Cardiac septum (tissue), 1 donor: ENCODE data around the gene TP53AIP1. TPM values are rescaled to one million over a fixed set of nuclear protein-coding genes. Genes with fewer than 3 reads are reported as not detected.

Experiments
- DNase-seq: peaks from one replicate; pipeline ENCODE4 v3.0.0-alpha.2; 2020; ENCODE audit warnings: low spot score
- intact Hi-C: fragments of 100-400 bp; cut with DNase I; formaldehyde crosslinking; loops from one replicate; pipeline ENCODE4 v1.14.0; 2022
- long read RNA-seq: library from polyadenylated mRNA; unstranded; transcript quantifications from one replicate; pipeline ENCODE4 v2.0.0, GENCODE V29; 2021
- total RNA-seq: library from RNA; stranded (reverse); fragmentation: NEBNext Ultra II Directional; extraction: Animal tissue kit (Norgen Biotek cat#: 25700); gene quantifications from one replicate; pipeline ENCODE4 v1.2.1, GENCODE V29; 2021
- donor health status: DM: no; HTN: no; CAD: no.

The TP53AIP1 gene, protein sequence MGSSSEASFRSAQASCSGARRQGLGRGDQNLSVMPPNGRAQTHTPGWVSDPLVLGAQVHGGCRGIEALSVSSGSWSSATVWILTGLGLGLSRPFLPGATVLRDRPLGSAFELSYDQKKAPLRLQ
- total RNA-seq, result not detected
- long read RNA-seq, result 0 reads

DNA sequence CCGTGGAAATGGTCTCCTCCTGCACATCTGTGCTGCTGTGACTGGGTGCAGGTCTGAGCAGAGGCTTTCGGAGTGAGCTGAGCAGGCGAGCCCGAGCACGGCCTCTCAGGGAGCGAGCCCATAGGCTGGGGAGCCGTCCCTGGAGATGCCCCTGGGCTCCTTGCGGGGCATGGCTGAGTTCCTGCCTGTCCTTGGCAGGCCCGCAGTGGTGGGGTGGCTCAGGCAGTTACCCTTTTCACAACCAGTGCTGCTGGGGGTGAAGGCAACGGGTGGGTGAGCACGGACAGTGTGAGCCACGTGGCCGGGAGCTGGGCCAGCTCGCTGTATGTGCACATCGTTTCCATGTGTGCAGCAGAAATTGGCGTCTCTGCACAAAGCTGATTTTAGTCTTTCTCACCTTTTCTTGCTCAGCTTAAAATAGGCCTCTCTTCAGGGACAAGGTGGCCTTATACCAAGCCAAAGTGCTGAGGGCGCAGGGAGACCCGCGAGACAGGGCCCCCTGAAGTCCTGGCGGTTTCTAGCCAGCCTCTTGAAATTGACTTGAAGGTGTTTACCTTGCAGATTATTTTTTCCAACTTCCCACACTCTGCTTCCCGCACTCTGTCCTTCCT is at the start of gene TP53AIP1:
Gene TP53AIP1 (minus strand): TSS at position 55 of the 611 bp plus-strand sequence. CDS start 5,053 bp downstream, outside the sequence.
- DNase-seq, result no peak
- intact Hi-C loops, result no loop called here

DNA sequence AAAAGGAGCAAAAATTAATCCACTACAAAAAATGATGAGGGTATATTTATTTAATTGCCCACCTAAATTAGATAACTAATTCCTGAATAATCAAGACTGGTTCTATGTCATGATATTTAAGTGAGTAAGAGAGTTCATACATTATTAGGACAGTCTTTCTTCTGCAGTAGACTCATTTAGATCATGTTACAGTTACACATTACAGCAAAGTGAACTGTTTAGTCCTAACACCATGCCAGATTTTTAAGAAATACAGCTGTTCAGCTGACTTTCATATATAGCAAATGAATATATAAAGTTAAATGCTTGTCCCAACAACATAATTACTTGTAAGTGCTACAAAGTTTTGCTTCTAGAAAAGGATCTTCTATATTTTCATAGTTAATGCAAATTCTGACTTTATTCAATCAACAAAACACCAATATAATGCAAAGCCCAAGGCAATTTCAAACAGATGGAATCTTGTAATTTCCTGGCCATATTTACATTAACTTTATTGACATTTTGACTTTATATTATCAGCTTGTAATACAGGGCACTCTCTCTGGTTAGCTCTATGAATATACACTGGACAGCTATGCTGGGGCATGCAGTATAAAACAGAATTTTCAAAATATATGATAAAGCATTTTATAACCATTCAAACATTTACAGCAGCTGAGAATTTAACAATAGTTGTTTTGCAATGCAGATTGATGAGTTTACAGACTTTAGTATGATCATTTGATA is 45.7 kb upstream of the TP53AIP1 start:
- intact Hi-C loops, result no loop called here
- DNase-seq, result no peak

DNA sequence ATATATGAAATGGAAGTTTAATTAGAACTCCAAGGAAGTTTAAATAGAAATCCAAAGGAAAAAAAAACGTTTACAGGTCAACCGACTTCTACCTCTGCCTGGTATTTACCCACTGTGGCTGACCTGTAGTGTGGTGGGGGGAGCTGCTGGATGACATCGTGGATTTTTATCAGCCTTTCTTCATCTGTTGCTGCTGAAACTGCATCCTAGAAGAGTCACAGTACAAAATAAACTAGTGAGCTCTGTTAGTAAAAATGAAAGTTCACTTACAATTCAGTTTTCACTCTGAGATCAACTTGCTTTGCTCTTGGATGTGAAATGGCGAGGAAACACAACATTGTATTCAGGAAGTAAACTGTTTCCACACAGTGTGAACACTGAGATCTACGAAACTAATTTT is 43.2 kb upstream of the TP53AIP1 start:
- intact Hi-C loops, result no loop called here
- no peak for DNase-seq

DNA sequence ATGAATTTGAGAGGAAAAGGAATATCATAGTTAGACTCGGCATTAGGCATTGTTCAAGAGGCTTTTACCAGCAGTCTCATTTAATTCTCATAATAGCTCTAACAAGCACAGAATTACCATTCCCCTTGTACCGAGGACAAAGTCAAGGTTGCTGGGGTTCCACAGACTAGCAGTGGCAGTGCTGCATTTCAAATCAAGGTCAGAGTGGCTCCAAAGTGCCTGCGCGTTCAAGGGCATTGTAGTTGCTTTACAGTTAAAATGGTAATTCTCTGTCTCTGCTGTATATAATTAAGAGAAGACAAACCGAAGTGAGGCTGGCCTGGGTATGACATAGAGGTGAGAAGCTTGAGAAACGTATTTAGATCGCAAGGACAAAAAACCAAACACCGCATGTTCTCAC is 40.4 kb upstream of the TP53AIP1 start:
- intact Hi-C loops, result no loop called here
- DNase-seq, result no peak

DNA sequence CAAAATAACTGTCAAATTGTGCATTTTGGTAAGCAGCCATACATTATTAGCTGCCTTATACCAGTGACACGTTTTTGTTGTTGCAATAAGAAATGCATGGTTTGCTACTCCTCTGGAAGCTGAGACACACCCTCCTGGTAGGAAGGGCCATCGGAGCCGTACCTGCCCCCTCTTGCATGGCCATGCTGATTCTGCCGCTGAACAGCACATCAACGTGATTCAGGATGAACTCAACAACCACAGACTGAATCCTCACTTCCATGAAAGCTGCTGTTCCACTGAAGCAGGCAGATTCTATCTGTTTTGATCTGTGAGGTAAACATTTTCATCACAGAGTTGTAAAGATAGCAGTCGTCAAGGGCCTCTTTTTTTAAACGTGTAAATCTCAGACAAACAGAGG is 38.6 kb upstream of the TP53AIP1 start:
- no peak for DNase-seq
- intact Hi-C loops, result no loop called here

DNA sequence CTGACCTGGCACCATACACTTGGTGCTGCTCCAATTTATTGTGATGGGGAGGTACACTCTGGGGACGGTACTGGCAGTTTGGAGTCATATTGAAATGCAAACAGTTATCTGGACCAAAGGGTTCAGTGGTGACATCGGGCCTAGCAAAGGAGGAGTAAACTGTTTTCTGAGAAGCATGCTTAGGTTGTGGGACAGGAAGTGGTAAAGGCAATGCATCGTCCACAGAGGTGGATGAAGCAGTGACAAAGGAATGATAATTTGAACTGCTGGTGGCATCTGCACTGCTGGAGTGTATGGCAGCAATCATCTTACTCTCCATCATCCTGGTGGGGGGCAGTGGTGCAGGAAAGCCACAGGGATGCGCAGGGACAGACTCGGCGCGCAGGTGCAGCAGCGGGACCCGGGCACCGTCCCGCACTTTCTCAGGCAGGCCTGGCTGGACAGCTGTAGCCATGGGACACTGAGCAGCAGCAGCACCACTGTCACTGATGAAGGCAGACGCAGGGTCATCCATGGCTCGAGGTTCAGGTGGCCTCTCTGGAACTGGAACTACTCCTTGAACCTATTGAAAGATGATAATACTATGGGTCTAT is 28.0 kb upstream of the TP53AIP1 start:
- no peak for DNase-seq
- intact Hi-C loops, result no loop called here

DNA sequence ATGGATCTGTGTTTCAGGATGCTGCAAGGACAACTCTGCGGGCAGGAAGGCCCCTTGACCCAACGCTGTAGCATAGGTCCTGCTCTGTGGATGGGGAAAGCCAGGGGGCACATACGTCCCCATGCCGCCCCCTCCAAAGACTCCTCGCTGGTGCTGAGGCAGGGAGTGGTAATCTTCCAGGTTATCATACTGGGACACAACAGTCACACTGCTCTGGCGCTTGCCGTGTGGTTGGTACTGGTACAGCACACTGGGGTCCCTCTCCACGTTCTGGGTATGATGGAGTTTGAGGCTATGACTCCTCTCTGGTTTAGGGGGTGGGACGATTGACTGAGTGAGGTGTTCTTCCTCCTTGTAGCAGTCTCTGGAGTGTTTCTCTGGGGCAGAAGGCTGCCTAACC is 26.2 kb upstream of the TP53AIP1 start:
- intact Hi-C loops, result no loop called here
- no peak for DNase-seq

DNA sequence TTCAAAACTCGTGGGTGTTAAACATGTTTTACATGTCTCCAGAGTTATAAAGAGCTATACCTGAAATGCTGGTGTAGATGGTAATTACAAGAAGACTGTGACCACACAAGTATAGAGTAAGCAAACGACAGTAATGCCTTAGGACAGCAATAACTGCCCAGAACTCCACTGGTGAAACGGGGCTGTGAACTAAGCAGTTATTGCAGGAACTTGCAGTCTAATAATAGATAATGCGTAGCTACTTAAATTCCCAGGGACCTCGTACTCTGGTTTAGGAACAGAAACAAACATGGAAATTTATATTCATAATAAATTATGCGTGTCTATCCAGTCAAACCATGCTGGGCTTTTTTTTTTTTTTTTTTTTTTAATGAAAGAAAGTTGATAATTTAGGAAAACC is 24.9 kb upstream of the TP53AIP1 start:
- DNase-seq, result no peak
- intact Hi-C loops, result no loop called here

DNA sequence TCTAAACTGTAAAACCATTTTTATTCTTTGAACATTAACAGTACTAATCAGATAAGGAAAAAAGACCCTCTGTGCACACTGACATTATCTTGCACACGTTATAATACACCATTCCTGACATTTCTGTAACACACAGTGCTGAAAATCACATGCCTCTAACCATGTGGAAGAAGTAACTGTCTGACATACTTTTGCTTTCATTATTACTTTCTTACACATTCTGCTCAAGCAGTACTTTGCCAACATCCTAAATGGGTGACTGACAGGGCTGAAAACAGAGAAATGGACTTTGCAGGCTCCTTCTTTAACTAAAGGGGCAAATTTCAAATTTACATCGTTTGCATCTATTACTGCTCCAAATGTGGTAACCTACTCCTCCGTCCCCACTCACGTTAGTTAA is 22.8 kb upstream of the TP53AIP1 start:
- no peak for DNase-seq
- intact Hi-C loops, result no loop called here

DNA sequence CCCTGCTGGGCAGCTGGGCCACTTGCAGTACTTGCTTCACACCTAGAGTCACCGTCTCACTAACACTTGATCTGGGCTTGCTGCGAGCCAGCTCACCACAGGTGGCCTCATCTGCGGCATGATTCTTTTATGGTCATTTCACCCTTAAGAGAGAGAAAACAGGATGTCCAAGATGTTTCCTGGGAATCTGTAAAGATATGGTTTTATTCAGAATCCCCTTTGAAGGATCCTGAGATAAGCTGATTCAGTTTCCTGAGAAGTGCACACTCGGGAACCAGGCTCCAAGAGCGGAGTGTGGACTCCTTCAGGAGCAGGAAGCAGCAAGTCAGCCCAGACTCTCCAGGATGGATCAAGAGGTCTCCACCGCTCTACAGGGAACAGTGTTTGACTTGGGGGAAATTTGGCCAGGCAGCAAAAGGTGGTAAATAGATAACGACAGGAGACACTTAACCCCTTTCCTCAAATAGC is 21.8 kb upstream of the TP53AIP1 start:
- intact Hi-C loops, result no loop called here
- no peak for DNase-seq

DNA sequence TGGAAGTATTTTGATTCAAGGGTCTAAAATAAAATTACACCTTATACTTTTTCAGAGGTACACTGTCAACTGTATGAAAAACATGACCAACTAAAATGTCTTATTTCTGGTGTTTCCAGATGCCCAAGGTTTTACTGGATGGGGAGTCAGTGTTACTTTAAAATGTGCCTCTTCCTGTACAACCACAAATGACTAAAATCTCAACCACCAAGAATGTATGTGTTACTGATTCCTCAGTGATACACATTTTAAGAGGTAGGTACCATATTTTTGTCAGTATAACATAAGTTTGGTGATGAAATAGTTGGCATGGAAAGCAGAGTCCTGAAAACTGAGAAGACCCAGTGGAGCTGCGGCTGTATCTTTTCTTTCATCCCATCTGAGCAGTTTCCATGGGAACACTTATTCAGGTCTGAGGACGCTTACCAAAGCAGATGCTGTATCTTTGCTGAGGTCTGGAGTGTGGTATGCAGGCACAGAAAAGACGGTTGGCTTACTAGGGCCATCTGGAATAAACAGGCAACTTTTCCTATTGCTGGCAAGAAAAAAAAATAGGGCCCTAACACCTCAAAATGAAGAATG is 21.2 kb upstream of the TP53AIP1 start:
- DNase-seq, result no peak
- intact Hi-C loops, result no loop called here

DNA sequence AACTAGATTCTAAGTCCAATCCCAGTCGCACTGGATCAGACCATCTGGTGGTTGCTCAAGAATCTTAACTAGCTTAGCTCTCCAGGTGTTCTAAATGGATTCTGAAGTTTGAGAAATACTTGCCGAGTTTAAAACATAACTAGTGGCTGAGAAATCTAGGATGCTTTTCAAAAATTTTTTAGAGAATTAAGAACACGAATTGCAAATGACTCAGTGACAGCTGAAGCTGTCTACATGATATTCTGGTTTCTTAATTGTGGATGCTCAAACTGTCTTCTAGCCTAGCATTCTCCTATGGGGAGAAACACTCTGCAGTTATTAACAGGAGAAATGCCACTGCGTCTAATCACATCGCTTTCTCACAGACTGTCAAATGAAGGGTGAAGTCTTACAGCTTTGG is 20.2 kb upstream of the TP53AIP1 start:
- intact Hi-C loops, result no loop called here
- no peak for DNase-seq

DNA sequence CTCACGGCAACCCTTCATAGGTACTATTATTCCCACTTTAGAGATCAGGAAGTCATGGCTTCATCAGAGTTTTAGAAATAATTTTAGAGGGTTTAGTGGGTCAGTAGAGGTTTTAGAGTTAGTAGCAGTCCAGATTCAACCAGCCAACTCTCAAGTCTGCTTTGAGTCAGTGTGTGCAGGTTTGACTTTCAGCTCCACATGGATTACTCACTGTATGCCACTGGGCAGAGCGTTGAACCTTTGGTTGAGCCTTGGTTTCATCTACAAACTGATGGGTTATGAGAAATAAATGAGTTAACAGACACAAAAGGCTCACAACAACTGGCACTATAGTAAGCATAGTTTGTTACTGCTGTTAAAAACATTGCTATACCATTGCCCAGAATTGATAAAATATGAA is 19.0 kb upstream of the TP53AIP1 start:
- intact Hi-C loops, result no loop called here
- no peak for DNase-seq

DNA sequence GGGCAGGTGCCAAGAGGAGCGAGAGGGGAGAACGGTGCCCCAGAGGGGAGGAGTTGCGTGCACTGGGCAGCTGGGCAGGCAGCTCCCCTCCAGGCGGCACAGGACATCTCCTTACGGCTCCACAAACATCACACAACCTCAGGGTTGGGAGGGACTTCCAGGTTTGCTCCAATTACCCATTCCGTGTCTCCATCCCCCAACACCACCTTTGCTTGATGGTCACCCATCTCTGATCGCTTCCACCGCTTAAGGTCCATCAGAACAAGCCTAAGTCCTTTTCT is 14.5 kb upstream of the TP53AIP1 start:
- intact Hi-C loops, result no loop called here
- no peak for DNase-seq

DNA sequence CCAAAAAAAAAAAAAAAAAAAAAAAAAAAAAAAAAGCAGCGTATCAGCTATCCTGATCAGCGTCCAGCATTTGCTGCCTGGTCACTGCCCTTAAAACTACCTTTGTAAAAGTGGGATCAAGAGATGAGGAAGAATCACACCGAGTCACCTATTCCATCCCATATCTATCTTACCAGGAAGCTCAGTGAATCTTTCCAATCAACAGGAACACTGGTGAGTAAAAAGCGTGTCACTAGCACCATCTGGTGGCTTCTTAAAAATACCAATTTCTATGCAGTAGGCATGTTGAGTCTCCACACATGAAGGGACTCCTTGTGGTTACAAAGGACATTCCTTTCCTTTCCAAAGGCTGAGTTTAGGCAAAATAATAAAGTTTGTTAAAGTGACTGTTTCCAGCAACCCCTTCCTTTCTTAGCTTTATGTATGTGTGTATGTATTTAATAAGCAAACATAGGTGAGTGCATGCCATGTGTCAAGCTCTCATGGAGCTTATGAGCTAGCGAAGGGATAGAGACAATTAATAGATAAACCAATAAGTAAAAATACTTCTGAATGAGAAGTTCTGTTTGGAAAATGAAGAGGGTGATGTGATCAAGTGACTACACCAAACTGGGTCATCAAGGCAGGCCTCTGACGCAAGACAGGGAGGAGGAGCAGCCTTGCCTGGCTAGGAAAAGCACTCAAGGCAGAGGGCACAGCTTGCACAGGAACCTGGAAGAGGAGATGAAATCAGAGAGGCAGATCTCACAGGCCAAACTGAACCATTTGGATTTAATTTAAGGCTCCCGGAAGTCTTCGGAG is 13.9 kb upstream of the TP53AIP1 start:
- no peak for DNase-seq
- intact Hi-C loops, result loop anchor here (1.0 kb wide), 1 partner anchor 72 kb away; no protein-coding TSS in a partner anchor

DNA sequence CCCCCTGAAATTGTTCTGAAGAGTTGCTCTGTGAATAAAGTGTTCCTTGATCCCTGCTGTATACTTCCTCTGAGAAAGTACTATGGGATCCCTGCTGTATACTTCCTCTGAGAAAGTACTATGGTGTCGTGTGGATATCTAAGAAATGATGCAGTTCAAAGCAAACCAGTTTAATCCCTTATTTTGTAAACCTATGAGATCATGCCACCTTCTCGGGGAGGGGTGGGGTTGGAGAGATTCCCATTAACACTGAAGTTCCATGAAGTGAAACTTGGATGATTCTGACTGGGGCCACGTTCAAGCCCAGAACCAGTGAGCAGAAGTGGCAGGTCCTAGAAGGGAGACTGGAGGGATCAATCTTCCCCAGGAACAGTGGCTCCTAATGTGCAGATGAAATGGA is 13.0 kb upstream of the TP53AIP1 start:
- no peak for DNase-seq
- intact Hi-C loops, result loop anchor here (1.0 kb wide), 1 partner anchor 71 kb away; no protein-coding TSS in a partner anchor

DNA sequence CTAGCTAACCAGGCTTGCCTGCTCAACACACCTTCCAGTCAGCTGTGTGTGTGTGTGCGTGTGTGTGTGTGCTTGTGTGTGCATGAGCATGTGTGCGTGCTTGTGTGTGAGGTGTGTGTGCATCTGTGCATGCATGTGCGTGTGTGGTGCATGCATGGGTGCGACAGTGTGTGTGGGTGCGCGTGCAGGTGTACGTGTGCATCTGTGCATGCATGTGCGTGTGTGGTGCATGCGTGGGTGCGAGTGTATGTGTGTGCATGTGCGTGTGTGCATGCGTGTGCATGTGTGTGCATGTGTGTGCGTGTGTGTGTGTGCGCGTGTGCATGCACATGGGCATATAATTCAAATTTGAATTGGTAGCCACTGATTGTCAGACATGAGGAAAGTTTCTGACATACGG is 10.5 kb upstream of the TP53AIP1 start:
- intact Hi-C loops, result no loop called here
- DNase-seq, result no peak

DNA sequence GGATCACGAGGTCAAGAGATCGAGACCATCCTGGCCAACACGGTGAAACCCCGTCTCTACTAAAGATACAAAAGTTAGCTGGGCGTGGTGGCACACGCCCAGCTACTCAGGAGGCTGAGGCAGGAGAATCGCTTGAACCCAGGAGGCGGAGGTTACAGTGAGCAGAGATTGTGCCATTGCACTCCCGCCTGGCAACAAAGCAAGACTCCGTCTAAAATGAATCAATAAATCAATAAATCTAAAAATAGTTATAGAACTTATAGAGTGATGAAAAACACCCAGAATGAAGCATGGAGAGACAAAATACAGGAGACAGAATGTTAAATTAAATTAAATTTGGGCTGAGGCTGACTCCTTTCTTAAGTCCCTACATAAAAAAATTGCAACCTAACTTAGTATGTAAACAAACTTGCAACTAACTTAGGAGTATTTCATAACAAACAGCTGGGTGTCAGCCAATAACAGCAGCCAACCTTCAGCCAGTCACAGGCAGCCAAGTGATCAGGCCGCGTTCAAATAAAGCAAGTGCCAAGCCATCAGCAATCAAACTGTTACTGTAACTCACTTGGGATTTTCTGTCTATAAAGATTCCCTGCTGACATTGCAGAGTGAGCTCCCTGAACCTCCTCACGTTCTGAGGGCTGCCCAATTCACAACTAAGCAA is 7.3 kb upstream of the TP53AIP1 start:
- no peak for DNase-seq
- intact Hi-C loops, result no loop called here

DNA sequence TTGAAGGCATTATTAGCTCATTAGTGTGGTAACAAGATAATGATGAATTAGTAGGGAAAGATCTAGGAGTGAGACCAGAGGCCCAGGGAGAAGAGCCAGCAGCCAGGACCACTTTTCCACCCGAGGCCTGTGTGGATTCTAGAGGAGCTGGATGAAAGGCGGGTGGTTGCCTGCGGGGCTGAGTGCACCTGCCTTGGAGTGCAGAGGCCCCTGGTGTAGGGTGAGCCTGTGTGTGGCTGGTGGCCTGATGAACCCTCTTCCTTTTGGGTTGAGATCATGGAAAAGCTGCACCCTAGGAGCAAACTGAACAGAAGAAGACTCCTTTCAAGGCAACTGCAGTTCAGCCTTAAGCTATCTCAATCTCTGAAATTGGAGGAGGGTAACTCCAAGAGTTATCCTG is 5.9 kb upstream of the TP53AIP1 start:
- DNase-seq, result no peak
- intact Hi-C loops, result no loop called here
